ENCODE data around the gene IRF4. TPM values are rescaled to one million over a fixed set of nuclear protein-coding genes. Genes with fewer than 3 reads are reported as not detected.

Gene IRF4
- total RNA-seq, 4 donors from 2014 or later = 0.54 to 2.3 (median 1.3) TPM

- Histone ChIP-seq H3K27me3 (peaks cover 5% of the 10 kb centered on the region), H3K27ac (no peak overlapping the region), H3K4me1 (peaks cover 6 to 7% of the 10 kb centered on the region in 2 donors), H3K4me3 (replicated peaks in 1 of 3) (no peak overlapping the region), H3K9me3 (no peaks in the 10 kb centered on the region), H3K36me3 (no peaks in the 10 kb centered on the region)
- TF ChIP-seq POLR2A (IDR thresholded peaks at IDR 0.05) (no peak), CTCF (IDR thresholded peaks at IDR 0.05) (no peak)
- WGBS, 2 donors = 82 to 87% methylated on average over 28 of the region's 28 CpGs
- intact Hi-C loops (cut with DNase I) = loop anchor here (10.0 kb wide), 1 partner anchor 165 kb away; no protein-coding TSS in a partner anchor
- DNase-seq = no peak
Observed at GRCh38 chr6:379410-380181, 12.0 kb upstream of the IRF4 start.

GRCh38 chr6:380234-381218, 11.0 kb upstream of the IRF4 start:
- intact Hi-C loops (cut with DNase I) = loop anchor here (10.0 kb wide), 1 partner anchor 166 kb away; no protein-coding TSS in a partner anchor
- Histone ChIP-seq H3K27ac (no peak overlapping the region), H3K27me3 (peaks cover 5% of the 10 kb centered on the region), H3K4me3 (replicated peaks in 1 of 3) (no peak overlapping the region), H3K36me3 (no peaks in the 10 kb centered on the region), H3K9me3 (no peaks in the 10 kb centered on the region), H3K4me1 (no peaks in the 10 kb centered on the region)
- DNase-seq = no peak
- TF ChIP-seq CTCF (IDR thresholded peaks at IDR 0.05) = no peak
- TF ChIP-seq POLR2A (IDR thresholded peaks at IDR 0.05) = no peak
- 80 to 83% methylated on average over 26 of the region's 26 CpGs for WGBS, 2 donors

- Histone ChIP-seq H3K9me3 (no peaks in the 10 kb centered on the region), H3K27me3 (peaks cover 5% of the 10 kb centered on the region), H3K36me3 (no peaks in the 10 kb centered on the region), H3K4me1 (no peaks in the 10 kb centered on the region), H3K27ac (no peak overlapping the region), H3K4me3 (replicated peaks in 1 of 3) (no peak overlapping the region)
- TF ChIP-seq CTCF (IDR thresholded peaks at IDR 0.05) = peak in 1 of 6 experiments; percentile 1
- TF ChIP-seq POLR2A (IDR thresholded peaks at IDR 0.05) = no peak
- intact Hi-C loops (cut with DNase I) = loop anchor here (10.0 kb wide), 1 partner anchor 167 kb away; no protein-coding TSS in a partner anchor
- WGBS, 2 donors = 87 to 89% methylated on average over 17 of the region's 17 CpGs
- DNase-seq = no peak
Observed at GRCh38 chr6:381742-382461, 9.7 kb upstream of the IRF4 start.

GRCh38 chr6:382883-383810, 8.4 kb upstream of the IRF4 start:
- Histone ChIP-seq H3K9me3 (no peaks in the 10 kb centered on the region), H3K4me3 (replicated peaks in 1 of 3) (no peak overlapping the region), H3K36me3 (no peaks in the 10 kb centered on the region), H3K27ac (no peak overlapping the region), H3K27me3 (peaks cover 5% of the 10 kb centered on the region), H3K4me1 (peaks cover 0 to 7% of the 10 kb centered on the region in 2 donors)
- no peak for DNase-seq
- no peak for TF ChIP-seq POLR2A (IDR thresholded peaks at IDR 0.05)
- no peak for TF ChIP-seq CTCF (IDR thresholded peaks at IDR 0.05)
- 86 to 90% methylated on average over 20 to 22 of the region's 22 CpGs for WGBS, 2 donors
- intact Hi-C loops (cut with DNase I) = loop anchor here (10.0 kb wide), 1 partner anchor 168 kb away; no protein-coding TSS in a partner anchor
